ENCODE measurements around the gene GRID1.

GRCh38 chr10:86388119-86388704 lies 21.6 kb upstream of the GRID1 start:
- TF ChIP-seq CTCF (IDR thresholded peaks at IDR 0.05) (no peak), POLR2A (IDR thresholded peaks at IDR 0.05) (no peak)
